PFSK-1 (cell line): ENCODE results near the gene DPM2.

Source experiments
- FOXP2 ChIP-seq: optimal IDR thresholded peaks from 2 replicates; pipeline ENCODE3; 2011; ENCODE audit warnings: borderline replicate concordance, control low read depth, inconsistent platforms; ENCODE audit not compliant: insufficient read depth; ENCODE audit errors: extremely low read length, extremely low read depth
- POLR2AphosphoS5 ChIP-seq: IDR thresholded peaks from 2 replicates; pipeline ENCODE4 v1.6.1; 2012; ENCODE audit warnings: low read depth, mild to moderate bottlenecking, control low read depth, low read length, moderate library complexity
- SIN3A ChIP-seq: IDR thresholded peaks from 2 replicates; pipeline ENCODE4 v1.6.1; 2012; ENCODE audit warnings: mild to moderate bottlenecking, low read length, moderate library complexity, borderline replicate concordance; ENCODE audit not compliant: insufficient read depth
- TAF1 ChIP-seq: IDR thresholded peaks from 2 replicates; pipeline ENCODE4 v1.6.1; 2012; ENCODE audit warnings: low read length, control low read depth, borderline replicate concordance; ENCODE audit not compliant: insufficient read depth
- TF ChIP-seq, protein P1 (sequence below), 2 experiments: IDR thresholded peaks; 2 replicates each; pipeline versions ENCODE4 v1.6.1 to v1.8.0; 2011 to 2012; ENCODE audit warnings: low read depth in 2 of 2, low read length in 2 of 2, control low read depth in 1 of 2, inconsistent platforms in 1 of 2, mild to moderate bottlenecking in 1 of 2, moderate library complexity in 1 of 2; ENCODE audit not compliant: insufficient read depth in 1 of 2

DPM2 gene

DNA sequence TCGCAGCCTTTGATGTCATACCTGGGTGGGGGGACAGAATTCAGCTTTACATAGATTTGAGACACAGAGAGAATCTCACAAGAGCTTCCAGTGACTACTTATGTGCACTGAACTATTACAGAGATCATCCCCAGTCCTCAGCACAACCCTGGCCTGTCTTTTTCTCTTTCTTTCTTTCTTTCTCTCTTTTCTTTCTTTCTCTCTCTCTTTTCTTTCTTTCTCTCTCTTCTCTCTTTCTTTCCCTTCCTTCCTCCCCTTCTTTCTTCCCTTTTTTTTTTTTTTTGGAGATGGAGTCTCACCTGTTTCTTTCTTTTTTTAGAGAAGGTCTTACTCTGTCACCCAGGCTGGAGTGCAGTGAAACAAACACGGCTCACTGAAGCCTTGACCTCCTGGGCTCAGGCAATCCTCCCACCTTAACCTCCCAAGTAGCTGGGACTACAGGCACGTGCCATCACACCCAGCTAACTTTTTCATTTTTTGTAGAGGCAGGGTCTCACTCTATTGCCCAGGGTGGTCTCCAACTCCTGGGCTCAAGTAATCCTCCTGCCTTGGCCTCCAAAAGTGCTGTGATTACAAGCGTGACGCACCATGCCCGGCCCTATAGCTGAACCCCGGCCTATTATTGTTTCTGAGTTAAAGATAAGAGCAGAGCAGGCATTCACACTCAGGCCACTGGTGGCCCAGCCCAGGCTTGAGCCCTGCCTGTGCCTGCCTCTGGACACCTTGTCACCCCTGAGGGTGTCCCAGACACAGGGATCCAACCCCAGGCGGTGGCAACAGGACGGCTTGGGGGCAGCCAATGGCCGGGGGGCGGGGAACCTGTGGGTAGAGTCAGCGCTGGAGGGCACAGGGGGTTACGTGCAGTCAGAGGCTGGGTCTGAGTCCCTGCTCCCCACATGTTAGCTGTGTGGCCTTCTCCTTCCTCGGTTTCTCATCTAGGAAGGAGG is 11.4 kb downstream of the DPM2 start:
- TF ChIP-seq, protein P1, sequence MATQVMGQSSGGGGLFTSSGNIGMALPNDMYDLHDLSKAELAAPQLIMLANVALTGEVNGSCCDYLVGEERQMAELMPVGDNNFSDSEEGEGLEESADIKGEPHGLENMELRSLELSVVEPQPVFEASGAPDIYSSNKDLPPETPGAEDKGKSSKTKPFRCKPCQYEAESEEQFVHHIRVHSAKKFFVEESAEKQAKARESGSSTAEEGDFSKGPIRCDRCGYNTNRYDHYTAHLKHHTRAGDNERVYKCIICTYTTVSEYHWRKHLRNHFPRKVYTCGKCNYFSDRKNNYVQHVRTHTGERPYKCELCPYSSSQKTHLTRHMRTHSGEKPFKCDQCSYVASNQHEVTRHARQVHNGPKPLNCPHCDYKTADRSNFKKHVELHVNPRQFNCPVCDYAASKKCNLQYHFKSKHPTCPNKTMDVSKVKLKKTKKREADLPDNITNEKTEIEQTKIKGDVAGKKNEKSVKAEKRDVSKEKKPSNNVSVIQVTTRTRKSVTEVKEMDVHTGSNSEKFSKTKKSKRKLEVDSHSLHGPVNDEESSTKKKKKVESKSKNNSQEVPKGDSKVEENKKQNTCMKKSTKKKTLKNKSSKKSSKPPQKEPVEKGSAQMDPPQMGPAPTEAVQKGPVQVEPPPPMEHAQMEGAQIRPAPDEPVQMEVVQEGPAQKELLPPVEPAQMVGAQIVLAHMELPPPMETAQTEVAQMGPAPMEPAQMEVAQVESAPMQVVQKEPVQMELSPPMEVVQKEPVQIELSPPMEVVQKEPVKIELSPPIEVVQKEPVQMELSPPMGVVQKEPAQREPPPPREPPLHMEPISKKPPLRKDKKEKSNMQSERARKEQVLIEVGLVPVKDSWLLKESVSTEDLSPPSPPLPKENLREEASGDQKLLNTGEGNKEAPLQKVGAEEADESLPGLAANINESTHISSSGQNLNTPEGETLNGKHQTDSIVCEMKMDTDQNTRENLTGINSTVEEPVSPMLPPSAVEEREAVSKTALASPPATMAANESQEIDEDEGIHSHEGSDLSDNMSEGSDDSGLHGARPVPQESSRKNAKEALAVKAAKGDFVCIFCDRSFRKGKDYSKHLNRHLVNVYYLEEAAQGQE (IDR thresholded peaks at IDR 0.05; ENCODE audit: insufficient read depth in 1 of 2, low read depth in 2 of 2, low read length in 2 of 2), result no peak
- TF ChIP-seq TAF1 (no peak), FOXP2 (no peak), POLR2AphosphoS5 (no peak), SIN3A (no peak)

DNA sequence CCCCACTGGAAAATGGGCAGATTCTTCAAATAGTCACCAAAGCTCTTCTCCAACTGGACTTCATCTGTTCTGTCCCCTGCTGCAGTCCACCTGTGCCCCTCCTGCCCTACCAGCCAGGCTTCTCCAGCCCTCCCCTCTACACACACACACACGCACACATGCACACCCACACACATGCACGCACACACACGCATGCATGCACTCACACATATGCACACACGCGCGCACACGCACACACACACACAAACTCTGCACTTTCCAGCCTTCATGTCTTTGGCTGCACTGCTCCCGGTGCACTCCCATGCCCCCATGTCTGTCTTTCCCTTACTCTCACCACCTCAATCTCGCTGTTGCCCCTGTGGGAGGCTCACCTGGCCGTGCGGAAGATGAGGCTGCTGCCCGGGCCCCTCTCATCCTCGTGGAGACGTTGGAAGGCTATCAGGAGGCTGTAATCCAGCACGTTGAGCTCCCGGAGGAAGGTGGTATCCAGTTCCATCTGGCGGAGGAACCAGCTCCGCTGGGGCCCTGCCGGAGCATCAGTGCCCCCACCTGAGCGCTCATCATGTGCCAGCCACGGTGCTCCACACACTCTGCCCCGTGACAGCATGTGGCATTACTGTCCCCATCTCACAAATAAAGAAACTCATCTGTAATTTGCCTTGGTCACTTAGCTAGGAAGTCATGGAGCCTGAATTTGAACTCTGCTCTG is 12.8 kb downstream of the DPM2 start:
- TF ChIP-seq FOXP2 (no peak), POLR2AphosphoS5 (no peak)

DNA sequence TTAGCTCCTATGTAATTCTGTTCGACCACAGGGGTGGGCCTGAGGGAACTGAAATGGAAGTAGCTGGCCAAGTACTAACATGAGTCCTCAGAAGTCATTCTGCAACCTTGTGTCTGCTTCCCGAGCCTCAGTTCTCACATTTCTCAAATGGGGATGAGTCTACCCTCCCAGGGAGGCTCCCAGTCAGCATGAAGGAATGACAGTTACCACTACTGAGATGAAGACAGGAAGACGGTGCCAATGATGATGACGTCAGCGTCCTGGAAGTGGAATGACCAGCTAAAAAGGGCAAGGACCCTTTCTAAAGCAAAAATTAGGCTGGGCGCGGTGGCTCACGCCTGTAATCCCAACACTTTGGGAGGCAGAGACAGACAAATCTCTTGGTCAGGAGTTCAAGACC is 13.9 kb downstream of the DPM2 start:
- TF ChIP-seq POLR2AphosphoS5, result no peak

DNA sequence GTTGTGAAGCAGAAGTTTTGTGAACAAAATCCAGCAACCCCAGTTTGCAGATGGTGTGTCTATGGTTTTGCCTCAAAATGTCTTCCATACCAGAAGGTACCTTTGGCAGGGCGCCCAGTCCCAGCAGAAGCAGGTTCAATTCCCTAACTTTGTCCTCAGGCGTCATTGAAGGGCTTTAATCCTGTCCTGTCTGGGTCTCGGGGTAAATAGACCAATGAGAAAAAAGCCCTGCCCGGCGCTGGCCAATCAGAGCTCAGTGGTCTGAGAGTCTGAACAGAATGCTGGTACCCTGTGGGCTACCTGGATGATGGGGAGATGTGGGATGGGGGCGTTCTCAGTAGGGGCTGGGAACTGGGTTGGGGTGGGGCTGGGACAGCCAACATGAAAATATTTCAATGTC is 14.6 kb downstream of the DPM2 start:
- TF ChIP-seq TAF1 (no peak), FOXP2 (no peak)

DNA sequence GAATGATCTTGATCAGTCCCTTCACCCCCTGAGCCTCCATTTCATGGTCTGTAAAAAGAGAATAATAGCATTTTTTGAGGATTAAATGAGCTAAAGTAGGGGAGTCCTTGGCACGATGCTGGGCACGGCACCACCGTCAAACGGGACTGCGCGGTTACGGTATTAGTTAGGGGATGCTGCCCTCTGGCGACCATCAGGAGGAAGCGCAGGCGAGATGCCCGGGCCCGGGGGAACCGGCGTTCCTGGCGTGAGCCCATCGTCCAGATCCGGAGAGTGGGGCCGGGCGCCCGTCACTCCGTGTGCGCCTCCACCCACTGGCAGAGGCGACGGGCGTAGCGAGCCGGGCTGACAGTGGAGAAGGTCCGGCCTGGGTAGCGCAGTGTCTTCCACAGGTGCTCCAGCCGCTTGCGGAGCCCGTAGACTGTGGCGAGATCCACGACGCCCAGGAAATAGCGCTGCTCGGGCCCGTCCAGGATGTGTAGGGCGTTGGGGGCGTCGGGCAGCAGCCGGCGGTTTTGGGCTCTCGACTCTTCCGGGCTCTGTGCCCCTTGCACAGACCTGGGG is 16.0 kb downstream of the DPM2 start:
- TF ChIP-seq FOXP2 (no peak), TAF1 (no peak), POLR2AphosphoS5 (no peak), SIN3A (no peak)
- TF ChIP-seq, protein P1 (IDR thresholded peaks at IDR 0.05; ENCODE audit: insufficient read depth in 1 of 2, low read depth in 2 of 2, low read length in 2 of 2), result no peak

DNA sequence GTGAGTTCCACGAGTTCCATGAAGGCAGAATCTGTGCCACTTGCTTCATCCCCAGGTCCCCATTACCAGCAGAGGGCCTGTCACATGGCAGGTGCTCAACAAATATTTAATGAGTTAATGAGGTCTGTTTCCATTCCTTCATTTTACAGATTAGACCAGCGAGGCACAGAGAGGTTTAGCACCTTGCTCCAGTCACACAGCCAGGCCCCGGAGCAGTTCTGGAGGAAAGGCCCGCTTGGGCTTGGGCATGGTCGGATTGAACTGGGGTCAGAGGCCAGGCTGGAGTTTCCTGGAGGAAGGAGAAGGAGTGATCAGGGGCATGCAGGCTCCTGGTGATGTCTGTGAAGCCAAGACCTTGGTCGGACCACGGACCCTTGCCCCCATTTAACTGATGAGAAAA is 16.9 kb downstream of the DPM2 start:
- TF ChIP-seq SIN3A (no peak), POLR2AphosphoS5 (no peak), FOXP2 (no peak), TAF1 (no peak)
- TF ChIP-seq, protein P1 (IDR thresholded peaks at IDR 0.05; ENCODE audit: insufficient read depth in 1 of 2, low read depth in 2 of 2, low read length in 2 of 2), result no peak
